CD14-positive monocyte (primary cell): ENCODE results near the gene MRPS27. TPM values are rescaled to one million over a fixed set of nuclear protein-coding genes. Genes with fewer than 3 reads are reported as not detected.

Experiments used
- DNase-seq, 3 donors: peaks; one replicate each; pipeline ENCODE4 v3.0.0-alpha.2; 2011 to 2022
- H2AFZ ChIP-seq: 2 replicates; pipeline ENCODE4 v1.6.0; 2012; ENCODE audit warnings: mild to moderate bottlenecking, low read depth, low read length, inconsistent platforms; ENCODE audit not compliant: insufficient read depth, poor library complexity, severe bottlenecking
- H3K27ac ChIP-seq, 2 donors: 1 replicate in 1 of 2; 2 replicates in 1 of 2; pipeline ENCODE4 v1.5.1; 2012 to 2013; ENCODE audit warnings: low read length in 2 of 2, control low read depth in 1 of 2, inconsistent platforms in 1 of 2, low read depth in 1 of 2, mild to moderate bottlenecking in 1 of 2
- H3K27me3 ChIP-seq, 2 donors: one replicate each; pipeline versions ENCODE4 v1.6.0 to v1.6.1; 2011 to 2013; ENCODE audit warnings: low read length in 2 of 2; ENCODE audit not compliant: control insufficient read depth in 2 of 2, insufficient read depth in 2 of 2
- H3K36me3 ChIP-seq, 2 donors: replicated peaks in 1 of 2; 1 replicate in 1 of 2; 2 replicates in 1 of 2; pipeline versions ENCODE4 v1.5.1 to v1.6.1; 2012 to 2013; ENCODE audit warnings: low read length in 2 of 2, control low read depth in 1 of 2, inconsistent platforms in 1 of 2, mild to moderate bottlenecking in 1 of 2; ENCODE audit not compliant: insufficient read depth in 2 of 2, control insufficient read depth in 1 of 2
- H3K4me1 ChIP-seq, 2 donors: 1 replicate in 1 of 2; 2 replicates in 1 of 2; pipeline versions ENCODE4 v1.5.1 to v1.6.1; 2012 to 2013; ENCODE audit warnings: low read length in 2 of 2, control low read depth in 1 of 2, inconsistent platforms in 1 of 2, mild to moderate bottlenecking in 1 of 2, moderate library complexity in 1 of 2; ENCODE audit not compliant: insufficient read depth in 2 of 2, control insufficient read depth in 1 of 2
- H3K4me2 ChIP-seq: replicated peaks from 2 replicates; pipeline ENCODE3; 2012; ENCODE audit warnings: low read length, moderate library complexity, mild to moderate bottlenecking; ENCODE audit not compliant: poor library complexity, severe bottlenecking; ENCODE audit errors: extremely low read depth
- H3K4me3 ChIP-seq, 3 experiments: fragments of 200-600 bp in 1 of 3; sonication (generic) in 1 of 3; replicated peaks in 1 of 3; 1 replicate in 2 of 3; 2 replicates in 1 of 3; pipeline ENCODE4 v1.5.1; 2011 to 2013; ENCODE audit warnings: low read length in 3 of 3, mild to moderate bottlenecking in 3 of 3, control low read depth in 2 of 3, low read depth in 2 of 3, inconsistent platforms in 1 of 3, moderate library complexity in 1 of 3
- H3K79me2 ChIP-seq: 2 replicates; pipeline ENCODE4 v1.6.0; 2012; ENCODE audit warnings: mild to moderate bottlenecking, control low read depth, inconsistent platforms, low read length, moderate library complexity; ENCODE audit not compliant: insufficient read depth
- H3K9ac ChIP-seq: 2 replicates; pipeline ENCODE4 v1.6.0; 2017; ENCODE audit warnings: low read length, mild to moderate bottlenecking; ENCODE audit not compliant: insufficient read depth, poor library complexity, severe bottlenecking
- H3K9me3 ChIP-seq, 2 donors: replicated peaks in 1 of 2; 1 replicate in 1 of 2; 2 replicates in 1 of 2; pipeline versions ENCODE4 v1.5.1 to v1.6.1; 2012 to 2013; ENCODE audit warnings: low read length in 2 of 2, control low read depth in 1 of 2; ENCODE audit not compliant: control insufficient read depth in 1 of 2, insufficient read depth in 1 of 2
- H4K20me1 ChIP-seq: 2 replicates; pipeline ENCODE4 v1.6.0; 2012; ENCODE audit warnings: mild to moderate bottlenecking, low read length, control low read depth, moderate library complexity; ENCODE audit not compliant: insufficient read depth
- H3K27ac Mint-ChIP-seq, 7 donors: one replicate each; pipeline ENCODE4 v1.8.0; 2020; ENCODE audit warnings: mild to moderate bottlenecking in 7 of 7, mixed read lengths in 7 of 7, moderate library complexity in 6 of 7, inconsistent platforms in 2 of 7
- H3K27me3 Mint-ChIP-seq, 3 donors: one replicate each; pipeline ENCODE4 v1.8.0; 2021 to 2022; ENCODE audit warnings: low read depth in 3 of 3, mild to moderate bottlenecking in 3 of 3, mixed read lengths in 3 of 3, moderate library complexity in 3 of 3, inconsistent platforms in 1 of 3
- H3K36me3 Mint-ChIP-seq, 2 donors: one replicate each; pipeline ENCODE4 v1.8.0; 2020; ENCODE audit warnings: mixed read lengths in 2 of 2, inconsistent platforms in 1 of 2, mild to moderate bottlenecking in 1 of 2
- H3K4me1 Mint-ChIP-seq: one replicate; pipeline ENCODE4 v1.8.0; 2020; ENCODE audit warnings: mild to moderate bottlenecking, mixed read lengths
- H3K4me3 Mint-ChIP-seq, 2 donors: one replicate each; pipeline ENCODE4 v1.8.0; 2020; ENCODE audit warnings: mild to moderate bottlenecking in 2 of 2, mixed read lengths in 2 of 2, moderate library complexity in 1 of 2
- H3K9me3 Mint-ChIP-seq, 7 donors: one replicate each; pipeline ENCODE4 v1.8.0; 2020 to 2022; ENCODE audit warnings: mixed read lengths in 7 of 7, mild to moderate bottlenecking in 6 of 7, moderate library complexity in 6 of 7, inconsistent platforms in 2 of 7
- WGBS: methylation state at CpG from one replicate; pipeline ENCODE4 v1.1.5; 2013; ENCODE audit warnings: missing lambda C conversion rate; ENCODE audit not compliant: insufficient coverage; 5-methylcytosine and 5-hydroxymethylcytosine counted together
- intact Hi-C, 2 donors: fragments of 100-400 bp; cut with micrococcal nuclease; formaldehyde crosslinking; loops; one replicate each; pipeline versions ENCODE4 v1.15.0 to v1.15.1; 2023
- polyA plus RNA-seq, 3 donors: library from polyadenylated mRNA; depleted of rRNA in 1 of 3; unstranded in 2 of 3; stranded (reverse) in 1 of 3; fragments of 300-500 nt in 2 of 3; fragments of >200 nt in 1 of 3; fragmentation: Illumina TruSeq in 2 of 3; gene quantifications; 1 replicate in 2 of 3; 2 replicates in 1 of 3; pipeline ENCODE4 v1.2.3, GENCODE V29; 2012 to 2021
- TF ChIP-seq, protein P1 (sequence below): fragments of 200-600 bp; IDR thresholded peaks from one replicate; pipeline ENCODE4 v1.8.0; 2022; ENCODE audit warnings: antibody characterized with exemption, mild to moderate bottlenecking

Gene MRPS27
- polyA plus RNA-seq, 3 donors = 13.3 to 19.2 (median 15.3) TPM

DNA sequence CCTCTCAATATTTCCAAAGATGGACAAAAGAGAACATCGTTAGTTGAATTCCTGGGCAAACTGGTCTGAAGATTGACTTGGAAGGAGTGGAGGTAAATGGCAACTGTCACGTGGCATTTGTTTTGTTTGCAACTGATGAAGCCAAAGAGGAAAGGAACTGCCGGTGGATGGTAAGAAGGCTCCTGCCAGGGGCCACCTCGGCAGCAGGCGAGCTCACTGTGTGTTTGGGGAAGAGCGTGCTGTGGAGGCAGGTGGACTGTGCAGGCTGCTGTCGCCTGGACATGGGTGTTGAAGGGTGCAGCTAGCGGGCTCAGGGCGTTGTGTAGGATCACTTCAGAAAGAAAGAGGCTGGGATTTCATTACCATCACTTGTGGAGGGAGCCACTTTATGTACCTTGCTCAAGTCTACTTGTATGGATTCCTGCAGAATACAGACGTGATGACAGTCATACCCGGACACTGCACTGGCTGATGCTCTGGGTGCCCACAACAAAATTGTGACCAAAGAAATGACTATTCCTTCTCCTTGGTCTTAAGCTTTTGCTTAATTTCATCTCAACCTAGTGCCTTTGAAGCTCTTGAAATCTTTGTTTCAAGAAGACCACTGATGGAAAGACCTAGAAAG is 140.1 kb downstream of the MRPS27 start:
- WGBS = 97% methylated on average over 10 of the region's 11 CpGs
- H3K4me2 ChIP-seq = no peak overlapping the region
- no peaks in the 10 kb centered on the region for H4K20me1 ChIP-seq
- Mint-ChIP-seq H3K27me3 (peaks cover 13 to 22% (median 19%) of the 10 kb centered on the region in 3 donors), H3K4me1 (no peaks in the 10 kb centered on the region), H3K9me3 (peaks cover 0 to 4% (median 0%) of the 10 kb centered on the region in 7 donors), H3K4me3 (no peak overlapping the region), H3K36me3 (no peaks in the 10 kb centered on the region), H3K27ac (no peak overlapping the region)
- no peaks in the 10 kb centered on the region for H3K27me3 ChIP-seq
- intact Hi-C loops = no loop called here
- H3K27ac ChIP-seq = no peak overlapping the region
- H3K4me1 ChIP-seq = no peaks in the 10 kb centered on the region
- no peak overlapping the region for H3K4me3 ChIP-seq
- H3K9me3 ChIP-seq = no peaks in the 10 kb centered on the region
- TF ChIP-seq, protein P1, sequence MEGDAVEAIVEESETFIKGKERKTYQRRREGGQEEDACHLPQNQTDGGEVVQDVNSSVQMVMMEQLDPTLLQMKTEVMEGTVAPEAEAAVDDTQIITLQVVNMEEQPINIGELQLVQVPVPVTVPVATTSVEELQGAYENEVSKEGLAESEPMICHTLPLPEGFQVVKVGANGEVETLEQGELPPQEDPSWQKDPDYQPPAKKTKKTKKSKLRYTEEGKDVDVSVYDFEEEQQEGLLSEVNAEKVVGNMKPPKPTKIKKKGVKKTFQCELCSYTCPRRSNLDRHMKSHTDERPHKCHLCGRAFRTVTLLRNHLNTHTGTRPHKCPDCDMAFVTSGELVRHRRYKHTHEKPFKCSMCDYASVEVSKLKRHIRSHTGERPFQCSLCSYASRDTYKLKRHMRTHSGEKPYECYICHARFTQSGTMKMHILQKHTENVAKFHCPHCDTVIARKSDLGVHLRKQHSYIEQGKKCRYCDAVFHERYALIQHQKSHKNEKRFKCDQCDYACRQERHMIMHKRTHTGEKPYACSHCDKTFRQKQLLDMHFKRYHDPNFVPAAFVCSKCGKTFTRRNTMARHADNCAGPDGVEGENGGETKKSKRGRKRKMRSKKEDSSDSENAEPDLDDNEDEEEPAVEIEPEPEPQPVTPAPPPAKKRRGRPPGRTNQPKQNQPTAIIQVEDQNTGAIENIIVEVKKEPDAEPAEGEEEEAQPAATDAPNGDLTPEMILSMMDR = no peak
- DNase-seq = no peak
- H3K36me3 ChIP-seq = no peaks in the 10 kb centered on the region
- no peak overlapping the region for H3K9ac ChIP-seq
- H3K79me2 ChIP-seq = no peaks in the 10 kb centered on the region
- no peak overlapping the region for H2AFZ ChIP-seq

DNA sequence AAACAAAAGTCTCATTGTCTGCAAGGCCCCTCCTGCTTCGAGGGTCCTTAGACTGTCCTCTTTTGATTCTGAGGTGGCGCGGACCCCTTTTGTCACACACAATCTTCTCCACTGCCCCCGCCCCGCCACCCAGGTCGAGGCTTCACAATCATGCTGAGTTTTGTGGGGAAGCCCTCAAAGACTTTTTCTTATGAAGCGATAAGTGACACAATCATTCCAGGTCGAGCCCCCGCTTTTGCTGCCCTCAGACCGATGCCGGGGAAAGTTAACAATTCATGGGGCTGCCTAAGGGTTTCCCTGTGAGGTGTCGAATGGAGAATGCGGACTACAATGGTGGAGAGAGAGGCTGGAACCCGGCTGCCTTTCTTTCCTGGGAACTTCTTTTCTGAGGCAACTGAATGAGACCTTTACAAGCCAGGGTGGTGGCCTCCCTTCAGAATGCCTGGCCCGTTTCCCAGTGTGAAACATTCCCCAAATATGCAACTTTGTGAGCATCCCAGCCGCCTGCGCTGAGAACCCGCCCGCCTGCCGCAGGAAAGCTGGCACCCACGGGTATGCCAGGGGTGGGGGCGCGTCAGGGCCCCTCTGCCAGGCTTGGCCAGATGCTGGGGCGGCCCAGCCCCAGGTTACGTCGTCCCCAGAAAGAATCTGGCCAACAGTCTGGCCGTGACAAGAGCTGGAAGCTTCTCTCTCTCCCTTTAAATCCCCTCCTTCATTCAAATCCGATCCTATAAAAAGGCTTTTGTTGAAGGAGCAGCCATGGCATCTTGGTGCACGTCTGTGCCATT is 140.8 kb downstream of the MRPS27 start:
- WGBS = 88% methylated on average over 26 of the region's 29 CpGs
- H3K79me2 ChIP-seq = no peaks in the 10 kb centered on the region
- Mint-ChIP-seq H3K36me3 (no peaks in the 10 kb centered on the region), H3K4me1 (no peaks in the 10 kb centered on the region), H3K9me3 (peaks cover 0 to 4% (median 0%) of the 10 kb centered on the region in 7 donors), H3K4me3 (no peak overlapping the region), H3K27me3 (peaks cover 15 to 23% (median 21%) of the 10 kb centered on the region in 3 donors), H3K27ac (no peak overlapping the region)
- H3K4me3 ChIP-seq = no peak overlapping the region
- H3K27ac ChIP-seq = no peak overlapping the region
- H2AFZ ChIP-seq = no peak overlapping the region
- no peaks in the 10 kb centered on the region for H3K9me3 ChIP-seq
- no peaks in the 10 kb centered on the region for H3K36me3 ChIP-seq
- no peak overlapping the region for H3K4me2 ChIP-seq
- H3K4me1 ChIP-seq = no peaks in the 10 kb centered on the region
- H3K9ac ChIP-seq = no peak overlapping the region
- no peak for DNase-seq
- H3K27me3 ChIP-seq = no peaks in the 10 kb centered on the region
- TF ChIP-seq, protein P1 = no peak
- no peaks in the 10 kb centered on the region for H4K20me1 ChIP-seq
- intact Hi-C loops = no loop called here
